ENCODE measurements around the gene SOX18.
"Not testable (repeated sequence)": the region's sequence is repeated elsewhere in the genome, so short reads cannot be mapped to it uniquely, and the experiment has no call there.

Gene SOX18

GRCh38 chr20:64015635-64016034 lies 33.8 kb downstream of the SOX18 start:
- DNase-seq: no peak

GRCh38 chr20:64012385-64013154 lies 36.9 kb downstream of the SOX18 start:
- DNase-seq: not testable (repeated sequence)

GRCh38 chr20:64011366-64011779 lies 38.1 kb downstream of the SOX18 start:
- DNase-seq: no peak

- DNase-seq: no peak
Observed at GRCh38 chr20:64010711-64011237, 38.7 kb downstream of the SOX18 start.

GRCh38 chr20:64009811-64010387 lies 39.5 kb downstream of the SOX18 start:
- no peak for DNase-seq

- no peak for DNase-seq
Observed at GRCh38 chr20:64006902-64007301, 42.5 kb downstream of the SOX18 start.

- no peak for DNase-seq
Observed at GRCh38 chr20:64006490-64006889, 42.9 kb downstream of the SOX18 start.

GRCh38 chr20:64005394-64005793 lies 44.0 kb downstream of the SOX18 start:
- DNase-seq: no peak

- DNase-seq: no peak
Observed at GRCh38 chr20:64003960-64004725, 45.3 kb downstream of the SOX18 start.

- no peak for DNase-seq
Observed at GRCh38 chr20:64001607-64002011, 47.8 kb downstream of the SOX18 start.

- no peak for DNase-seq
Observed at GRCh38 chr20:64000906-64001305, 48.5 kb downstream of the SOX18 start.

Data from SW 1271 (cell line).